Fibroblast of villous mesenchyme (primary cell): ENCODE results near the gene GPR31. TPM values are rescaled to one million over a fixed set of nuclear protein-coding genes. Genes with fewer than 3 reads are reported as not detected.

Experiments
- DNase-seq: peaks from one replicate; pipeline ENCODE4 v3.0.0-alpha.2; 2010; ENCODE audit warnings: low read depth
- H3K4me3 ChIP-seq: 2 replicates; pipeline ENCODE4 v1.5.1; 2011; ENCODE audit warnings: low read depth, mild to moderate bottlenecking, low read length
- total RNA-seq: library from RNA; depleted of rRNA; stranded (reverse); fragments of >200 nt; gene quantifications from 2 replicates; pipeline ENCODE4 v1.2.3, GENCODE V29; 2012
- TF ChIP-seq, protein P1 (sequence below): IDR thresholded peaks from 2 replicates; pipeline ENCODE4 v1.5.1; 2012; ENCODE audit warnings: low read depth, mild to moderate bottlenecking, low read length; ENCODE audit not compliant: insufficient read depth

The GPR31 gene
- total RNA-seq, 1 donor: not detected

DNA sequence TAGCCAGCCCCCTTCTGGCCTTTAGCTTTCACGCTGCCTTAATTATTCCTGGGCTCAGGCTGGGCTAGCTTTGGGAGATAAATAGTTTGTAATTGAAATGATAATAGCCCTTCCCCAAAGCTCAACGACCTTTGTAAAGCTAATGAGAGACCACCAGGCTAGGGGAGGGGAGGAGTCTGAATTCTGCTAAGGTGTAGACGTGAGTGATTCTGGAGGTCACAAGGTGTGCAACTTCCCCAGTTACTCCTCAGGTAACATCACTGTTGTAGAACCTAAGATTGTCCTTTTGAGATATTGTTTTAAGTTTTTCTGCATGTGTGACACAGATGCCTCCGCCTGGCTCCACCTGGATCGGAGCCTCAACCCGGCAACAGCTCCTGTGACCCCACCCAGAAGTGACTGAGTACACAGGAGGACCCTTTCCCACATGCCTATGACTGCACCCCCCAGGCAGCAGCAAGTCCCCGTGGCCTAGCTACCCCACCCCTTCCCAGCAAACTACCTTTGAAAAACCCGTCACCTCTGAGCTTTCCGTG, 5.8 kb upstream of the GPR31 start:
- TF ChIP-seq, protein P1, sequence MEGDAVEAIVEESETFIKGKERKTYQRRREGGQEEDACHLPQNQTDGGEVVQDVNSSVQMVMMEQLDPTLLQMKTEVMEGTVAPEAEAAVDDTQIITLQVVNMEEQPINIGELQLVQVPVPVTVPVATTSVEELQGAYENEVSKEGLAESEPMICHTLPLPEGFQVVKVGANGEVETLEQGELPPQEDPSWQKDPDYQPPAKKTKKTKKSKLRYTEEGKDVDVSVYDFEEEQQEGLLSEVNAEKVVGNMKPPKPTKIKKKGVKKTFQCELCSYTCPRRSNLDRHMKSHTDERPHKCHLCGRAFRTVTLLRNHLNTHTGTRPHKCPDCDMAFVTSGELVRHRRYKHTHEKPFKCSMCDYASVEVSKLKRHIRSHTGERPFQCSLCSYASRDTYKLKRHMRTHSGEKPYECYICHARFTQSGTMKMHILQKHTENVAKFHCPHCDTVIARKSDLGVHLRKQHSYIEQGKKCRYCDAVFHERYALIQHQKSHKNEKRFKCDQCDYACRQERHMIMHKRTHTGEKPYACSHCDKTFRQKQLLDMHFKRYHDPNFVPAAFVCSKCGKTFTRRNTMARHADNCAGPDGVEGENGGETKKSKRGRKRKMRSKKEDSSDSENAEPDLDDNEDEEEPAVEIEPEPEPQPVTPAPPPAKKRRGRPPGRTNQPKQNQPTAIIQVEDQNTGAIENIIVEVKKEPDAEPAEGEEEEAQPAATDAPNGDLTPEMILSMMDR: no peak
- no peak for DNase-seq
- no peak overlapping the region for H3K4me3 ChIP-seq

DNA sequence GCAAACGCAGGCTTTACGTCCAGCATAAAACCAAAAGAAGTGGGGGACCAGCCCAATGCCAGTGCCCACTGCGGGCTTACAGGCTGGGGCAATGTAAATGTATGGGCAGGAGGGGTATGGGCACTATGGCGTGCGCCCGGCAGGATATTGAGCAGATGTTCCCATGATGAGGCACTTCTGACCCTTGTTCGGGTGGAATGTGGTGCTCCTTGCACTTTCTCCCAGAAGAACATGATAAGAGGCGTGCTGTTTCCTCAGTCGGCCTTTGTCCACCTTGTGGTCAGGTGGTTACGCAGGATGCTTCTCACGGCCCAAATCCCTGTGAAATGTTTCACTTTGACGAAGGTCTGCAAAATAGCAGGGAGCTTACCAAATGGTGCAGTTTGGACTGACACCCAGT, 4.8 kb upstream of the GPR31 start:
- TF ChIP-seq, protein P1: no peak
- no peak for DNase-seq
- H3K4me3 ChIP-seq: no peak overlapping the region

DNA sequence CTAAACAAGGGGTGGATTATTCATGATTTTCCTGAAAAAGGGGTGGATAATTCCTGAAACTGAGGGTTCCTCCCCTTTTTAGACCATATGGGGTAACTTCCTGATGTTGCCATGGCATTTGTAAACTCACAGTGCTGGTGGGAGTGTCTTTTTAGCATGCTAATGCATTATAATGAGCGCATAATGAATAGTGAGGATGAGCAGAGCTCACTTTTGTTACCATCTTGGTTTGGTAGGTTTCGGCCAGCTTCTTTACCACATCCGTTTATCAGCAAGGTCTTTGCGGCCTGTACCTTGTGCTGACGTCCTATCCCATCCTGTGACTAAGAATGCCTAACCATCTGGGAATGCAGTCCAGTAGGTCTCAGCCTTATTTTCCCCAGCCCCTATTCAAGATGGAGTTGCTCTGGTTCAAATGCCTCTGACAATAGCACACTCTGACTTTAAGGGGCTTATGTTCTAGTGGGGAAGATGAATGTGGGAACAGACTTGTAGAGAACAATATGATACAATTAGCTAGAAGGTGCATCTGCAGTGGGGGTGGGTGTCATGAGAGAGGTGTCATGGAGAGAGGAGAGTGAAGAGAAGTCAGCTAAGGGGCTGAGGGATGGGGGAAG, 4.2 kb upstream of the GPR31 start:
- no peak for DNase-seq
- TF ChIP-seq, protein P1: no peak
- H3K4me3 ChIP-seq: no peak overlapping the region

DNA sequence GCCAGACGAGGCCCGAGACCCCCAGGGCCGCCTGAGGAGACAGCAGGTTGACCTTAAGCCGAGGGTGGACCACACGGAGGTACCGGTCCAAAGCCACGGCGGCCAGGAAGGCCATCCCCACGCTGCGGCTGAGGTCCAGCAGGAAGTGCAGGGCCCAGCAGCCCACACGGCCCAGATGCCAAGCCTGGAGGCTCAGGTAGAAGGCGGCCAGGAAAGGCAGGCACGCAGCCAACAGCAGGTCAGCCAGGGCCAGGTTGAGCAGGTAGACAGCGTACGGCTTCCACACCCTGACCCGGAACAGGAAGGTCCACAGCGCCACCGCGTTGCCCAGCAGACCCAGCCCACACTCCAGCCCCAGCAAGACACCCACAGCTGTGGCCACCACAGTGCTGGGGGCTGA, 366 bp downstream of the GPR31 start:
- TF ChIP-seq, protein P1: no peak
- no peak for DNase-seq
- no peak overlapping the region for H3K4me3 ChIP-seq

DNA sequence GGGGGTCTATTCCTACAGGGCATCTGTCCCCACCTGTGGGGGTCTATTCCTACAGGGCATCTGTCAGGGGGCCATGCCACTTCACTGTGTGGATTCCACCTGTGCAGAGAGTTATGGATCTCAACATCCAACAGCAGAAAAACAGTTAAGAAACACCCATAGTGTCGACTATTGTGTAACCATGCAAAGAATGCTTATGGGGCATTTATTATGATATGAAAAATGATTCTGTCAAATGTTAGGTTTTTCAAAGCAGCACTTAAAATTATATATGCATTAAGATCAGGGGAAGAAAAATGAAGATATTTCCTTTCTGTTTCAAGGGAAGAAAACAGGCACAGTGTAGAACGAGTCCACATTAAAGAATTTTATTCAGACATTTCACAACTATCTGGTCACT, 2.9 kb downstream of the GPR31 start:
- TF ChIP-seq, protein P1: no peak
- DNase-seq: no peak
- no peak overlapping the region for H3K4me3 ChIP-seq

DNA sequence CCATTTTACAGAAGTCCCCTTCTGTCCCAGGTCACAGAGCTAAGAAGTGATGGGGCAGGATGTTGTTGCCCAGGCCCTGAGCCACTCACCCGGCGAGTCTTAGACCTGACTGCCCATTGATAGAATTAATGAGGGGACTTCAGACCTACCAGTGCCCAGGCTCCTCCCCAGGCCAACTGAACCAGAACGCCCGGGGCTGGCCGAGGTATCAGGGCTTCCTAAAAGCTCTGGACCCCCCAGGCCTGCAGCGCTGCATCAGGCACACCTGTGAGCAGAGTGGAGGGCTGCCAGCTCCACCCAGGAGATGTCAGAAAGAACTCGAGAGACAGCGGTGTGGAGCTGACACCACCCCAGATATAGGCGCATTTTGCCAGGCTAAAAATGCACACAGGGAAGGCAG, 3.5 kb downstream of the GPR31 start:
- TF ChIP-seq, protein P1: no peak
- H3K4me3 ChIP-seq: no peak overlapping the region

DNA sequence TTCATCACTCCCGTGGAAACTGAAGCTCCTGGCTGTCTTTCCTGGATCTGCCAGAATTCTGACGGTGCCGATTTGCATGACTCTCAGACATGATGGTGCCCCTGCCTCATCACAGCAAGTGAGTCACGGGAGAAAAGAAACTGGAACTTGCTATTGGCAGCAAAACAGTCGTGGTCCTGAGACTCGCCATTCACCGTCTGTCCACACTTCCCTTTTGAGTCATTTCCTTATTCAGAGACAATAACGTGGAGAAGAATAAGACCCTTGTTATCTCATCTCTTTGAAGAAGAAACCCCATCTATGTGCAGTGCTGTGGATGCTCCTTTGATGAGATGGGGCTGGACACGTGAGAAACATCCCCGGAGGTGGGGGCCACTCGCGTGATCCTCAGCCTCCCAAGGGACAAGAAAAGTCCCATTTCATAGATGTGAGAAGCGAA, 4.2 kb downstream of the GPR31 start:
- H3K4me3 ChIP-seq: no peak overlapping the region
- no peak for DNase-seq
- TF ChIP-seq, protein P1: no peak

More for the DNA sequence above, 3.5 kb downstream of the GPR31 start:
- DNase-seq: no peak
